ENCODE data around the gene ZNF367.

Gene ZNF367

GRCh38 chr9:96448546-96449170, 30.5 kb upstream of the ZNF367 start:
- TF ChIP-seq CTCF (IDR thresholded peaks at IDR 0.05) = no peak
- no peaks in the 10 kb centered on the region for H3K79me2 ChIP-seq
- no peak overlapping the region for H3K9ac ChIP-seq
- H3K4me1 ChIP-seq = no peaks in the 10 kb centered on the region
- no peaks in the 10 kb centered on the region for H3K36me3 ChIP-seq (ENCODE audit: control insufficient read depth, insufficient read depth, low read length)
- H3K9me3 ChIP-seq (ENCODE audit: control insufficient read depth, low read length) = no peaks in the 10 kb centered on the region
- H2AFZ ChIP-seq = no peak overlapping the region
- H3K27me3 ChIP-seq (ENCODE audit: control insufficient read depth, insufficient read depth, low read length) = no peaks in the 10 kb centered on the region
- no peak overlapping the region for H3K4me2 ChIP-seq (ENCODE audit: low read length)
- H3K4me3 ChIP-seq (ENCODE audit: low read depth, low read length) = no peak overlapping the region
- no peak overlapping the region for H3K27ac ChIP-seq

DNA sequence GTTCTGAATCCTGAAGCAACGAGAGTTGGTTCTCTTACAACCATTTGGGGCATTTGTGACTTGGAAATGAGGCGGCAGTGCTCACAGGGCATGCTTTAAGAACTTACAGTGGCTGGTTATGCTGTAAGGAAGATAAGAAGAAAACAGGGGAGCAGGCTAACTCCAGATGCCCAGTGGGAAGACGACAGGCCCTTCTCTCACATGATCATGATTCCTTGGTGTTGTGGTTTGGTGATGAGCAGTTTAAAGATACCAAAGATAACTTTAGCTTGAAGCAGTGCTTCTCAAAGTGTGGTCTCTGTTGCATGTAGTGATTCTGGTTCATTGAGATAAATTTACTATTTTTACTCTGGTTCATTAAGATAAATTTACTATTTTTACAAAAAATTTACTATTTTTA, 29.2 kb upstream of the ZNF367 start:
- Histone ChIP-seq H3K27ac (no peak overlapping the region), H2AFZ (no peak overlapping the region), H3K79me2 (no peaks in the 10 kb centered on the region), H3K4me1 (no peaks in the 10 kb centered on the region), H3K27me3 (ENCODE audit: control insufficient read depth, insufficient read depth, low read length) (no peaks in the 10 kb centered on the region), H3K36me3 (ENCODE audit: control insufficient read depth, insufficient read depth, low read length) (no peaks in the 10 kb centered on the region), H3K9ac (no peak overlapping the region), H3K4me2 (ENCODE audit: low read length) (no peak overlapping the region), H3K9me3 (ENCODE audit: control insufficient read depth, low read length) (no peaks in the 10 kb centered on the region), H3K4me3 (ENCODE audit: low read depth, low read length) (no peak overlapping the region)
- no peak for TF ChIP-seq CTCF (IDR thresholded peaks at IDR 0.05)

DNA sequence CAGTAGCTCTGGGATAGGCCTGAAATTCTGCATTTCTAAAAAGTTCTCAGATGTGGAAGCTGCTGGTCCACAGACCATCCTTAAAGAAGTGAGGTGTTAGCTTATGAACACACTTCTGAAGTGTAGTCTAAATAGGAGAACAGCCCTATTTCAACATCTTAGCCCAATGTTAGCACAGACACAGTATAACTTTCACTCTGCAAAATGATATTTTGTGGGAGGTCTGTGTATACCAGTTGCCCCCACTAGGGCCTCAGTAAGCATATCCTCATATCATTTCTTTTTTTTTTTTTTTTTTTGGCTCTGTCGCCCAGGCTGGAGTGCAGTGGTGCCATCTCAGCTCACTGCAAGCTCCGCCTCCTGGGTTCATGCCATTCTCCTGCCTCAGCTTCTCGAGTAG, 24.3 kb upstream of the ZNF367 start:
- Histone ChIP-seq H3K27me3 (ENCODE audit: control insufficient read depth, insufficient read depth, low read length) (no peaks in the 10 kb centered on the region), H3K4me1 (no peaks in the 10 kb centered on the region)

GRCh38 chr9:96441798-96442445, 23.8 kb upstream of the ZNF367 start:
- no peaks in the 10 kb centered on the region for H3K79me2 ChIP-seq
- no peak overlapping the region for H3K4me2 ChIP-seq (ENCODE audit: low read length)
- H3K4me3 ChIP-seq (ENCODE audit: low read depth, low read length) = no peak overlapping the region
- H3K9me3 ChIP-seq (ENCODE audit: control insufficient read depth, low read length) = no peaks in the 10 kb centered on the region
- no peak overlapping the region for H3K9ac ChIP-seq
- H3K27me3 ChIP-seq (ENCODE audit: control insufficient read depth, insufficient read depth, low read length) = no peaks in the 10 kb centered on the region
- H3K36me3 ChIP-seq (ENCODE audit: control insufficient read depth, insufficient read depth, low read length) = no peaks in the 10 kb centered on the region
- no peaks in the 10 kb centered on the region for H3K4me1 ChIP-seq
- no peak overlapping the region for H2AFZ ChIP-seq
- no peak for TF ChIP-seq CTCF (IDR thresholded peaks at IDR 0.05)
- no peak overlapping the region for H3K27ac ChIP-seq

More for the DNA sequence above, 24.3 kb upstream of the ZNF367 start:
- no peak for TF ChIP-seq CTCF (IDR thresholded peaks at IDR 0.05)
- H2AFZ ChIP-seq = no peak overlapping the region
- H3K9me3 ChIP-seq (ENCODE audit: control insufficient read depth, low read length) = no peaks in the 10 kb centered on the region
- H3K4me2 ChIP-seq (ENCODE audit: low read length) = no peak overlapping the region
- H3K27ac ChIP-seq = no peak overlapping the region
- H3K9ac ChIP-seq = no peak overlapping the region
- no peaks in the 10 kb centered on the region for H3K79me2 ChIP-seq
- H3K36me3 ChIP-seq (ENCODE audit: control insufficient read depth, insufficient read depth, low read length) = no peaks in the 10 kb centered on the region
- H3K4me3 ChIP-seq (ENCODE audit: low read depth, low read length) = no peak overlapping the region

All from parathyroid adenoma (tissue), 2 donors.